IMR-90 (cell line): ENCODE measurements around the gene HOXA13. TPM values are rescaled to one million over a fixed set of nuclear protein-coding genes. Genes with fewer than 3 reads are reported as not detected.

Experiments
- ATAC-seq: fragments of 200-7000 bp; cut with Tn5 transposase; 2 replicates; pipeline ENCODE4 v1.9.1; 2020; ENCODE audit warnings: low read depth, mild to moderate bottlenecking, moderate library complexity
- BruUV-seq: library from RNA; stranded (reverse); fragments of 400-500 nt; replicated peaks from 2 replicates; lab custom pipeline; 2021; lab: Mats Ljungman, UMichigan
- CTCF ChIA-PET: fragments of 300-600 bp; formaldehyde crosslinking; extraction: SDS; loops from one replicate; lab custom pipeline; 2021; ENCODE audit warnings: antibody characterized with exemption; lab: Yijun Ruan, JAX
- POLR2A ChIA-PET: fragments of 300-600 bp; sonication (Branson Sonifier 250); formaldehyde crosslinking; loops from one replicate; lab custom pipeline; 2022; ENCODE audit warnings: antibody characterized with exemption; ENCODE audit not compliant: unreplicated experiment; lab: Charles Lee
- DNase-seq: peaks from one replicate; pipeline ENCODE4 v3.0.0; 2013
- H2AFZ ChIP-seq: replicated peaks from 2 replicates; pipeline ENCODE3; 2013; ENCODE audit warnings: low read length, mild to moderate bottlenecking; ENCODE audit not compliant: poor library complexity
- H2AK5ac ChIP-seq: 2 replicates; pipeline ENCODE4 v1.6.1; 2013; ENCODE audit warnings: low read depth, low read length, inconsistent platforms
- H2AK9ac ChIP-seq: replicated peaks from 2 replicates; pipeline ENCODE3; 2013; ENCODE audit warnings: mild to moderate bottlenecking, low read depth, low read length, moderate library complexity; ENCODE audit not compliant: poor library complexity
- H2BK120ac ChIP-seq: 2 replicates; pipeline ENCODE4 v1.6.1; 2013; ENCODE audit warnings: low read depth, low read length, inconsistent platforms
- H2BK15ac ChIP-seq: 3 replicates; pipeline ENCODE4 v1.6.1; 2013; ENCODE audit warnings: low read depth, low read length, inconsistent platforms
- H2BK20ac ChIP-seq: 2 replicates; pipeline ENCODE4 v1.6.1; 2013; ENCODE audit warnings: low read depth, mild to moderate bottlenecking, inconsistent platforms, low read length, moderate library complexity
- H2BK5ac ChIP-seq: 2 replicates; pipeline ENCODE4 v1.6.1; 2013; ENCODE audit warnings: mild to moderate bottlenecking, low read depth, low read length, inconsistent platforms; ENCODE audit not compliant: poor library complexity, severe bottlenecking
- H3K14ac ChIP-seq: replicated peaks from 2 replicates; pipeline ENCODE4 v1.6.1; 2013; ENCODE audit warnings: low read depth, low read length, inconsistent platforms
- H3K18ac ChIP-seq: 2 replicates; pipeline ENCODE4 v1.6.1; 2013; ENCODE audit warnings: low read depth, low read length, control low read depth
- H3K23ac ChIP-seq: 2 replicates; pipeline ENCODE4 v1.6.1; 2013; ENCODE audit warnings: low read depth, low read length, inconsistent platforms
- H3K27ac ChIP-seq: 2 replicates; pipeline ENCODE4 v1.5.1; 2013; ENCODE audit warnings: mild to moderate bottlenecking, control low read depth, low read length; ENCODE audit not compliant: insufficient read depth
- H3K27me3 ChIP-seq: 2 replicates; pipeline ENCODE4 v1.6.1; 2013; ENCODE audit warnings: low read length; ENCODE audit not compliant: control insufficient read depth, insufficient read depth
- H3K36me3 ChIP-seq: 2 replicates; pipeline ENCODE4 v1.6.1; 2013; ENCODE audit warnings: low read length, mixed read lengths; ENCODE audit not compliant: control insufficient read depth, insufficient read depth
- H3K4ac ChIP-seq: 2 replicates; pipeline ENCODE4 v1.6.1; 2013; ENCODE audit warnings: low read depth, low read length, inconsistent platforms
- H3K4me1 ChIP-seq: 2 replicates; pipeline ENCODE4 v1.6.1; 2013; ENCODE audit warnings: low read length, mixed read lengths; ENCODE audit not compliant: control insufficient read depth, insufficient read depth
- H3K4me2 ChIP-seq: 2 replicates; pipeline ENCODE4 v1.6.1; 2013; ENCODE audit warnings: low read depth, mild to moderate bottlenecking, control low read depth, low read length, moderate library complexity
- H3K4me3 ChIP-seq: 2 replicates; pipeline ENCODE4 v1.5.1; 2013; ENCODE audit warnings: low read depth, mild to moderate bottlenecking, control low read depth, low read length, moderate library complexity; ENCODE audit not compliant: insufficient read depth
- H3K56ac ChIP-seq: 2 replicates; pipeline ENCODE4 v1.6.1; 2013; ENCODE audit warnings: low read length, inconsistent platforms; ENCODE audit not compliant: insufficient read depth; ENCODE audit errors: extremely low read depth
- H3K79me1 ChIP-seq, 2 experiments: 2 replicates each; pipeline ENCODE4 v1.6.1; 2013; ENCODE audit warnings: low read length in 2 of 2, inconsistent platforms in 1 of 2, low read depth in 1 of 2
- H3K9ac ChIP-seq: 2 replicates; pipeline ENCODE4 v1.6.1; 2013; ENCODE audit warnings: low read depth, low read length, control low read depth
- H3K9me1 ChIP-seq: 2 replicates; pipeline ENCODE4 v1.6.1; 2013; ENCODE audit warnings: low read length, inconsistent platforms; ENCODE audit not compliant: insufficient read depth
- H3K9me3 ChIP-seq: 2 replicates; pipeline ENCODE4 v1.6.1; 2013; ENCODE audit warnings: low read length; ENCODE audit not compliant: control insufficient read depth, insufficient read depth
- H4K20me1 ChIP-seq: 2 replicates; pipeline ENCODE4 v1.6.1; 2013; ENCODE audit warnings: low read length, inconsistent platforms; ENCODE audit not compliant: insufficient read depth
- H4K5ac ChIP-seq: 2 replicates; pipeline ENCODE4 v1.6.1; 2013; ENCODE audit warnings: mild to moderate bottlenecking, low read depth, low read length, control low read depth
- H4K8ac ChIP-seq, 2 experiments: 2 replicates each; pipeline ENCODE4 v1.6.1; 2013; ENCODE audit warnings: low read depth in 2 of 2, low read length in 2 of 2, control low read depth in 1 of 2, inconsistent platforms in 1 of 2
- H4K91ac ChIP-seq: 2 replicates; pipeline ENCODE4 v1.6.1; 2013; ENCODE audit warnings: low read depth, low read length, inconsistent platforms; ENCODE audit not compliant: insufficient read depth
- POLR2A ChIP-seq: IDR thresholded peaks from 2 replicates; pipeline ENCODE4 v1.6.1; 2012; ENCODE audit warnings: mild to moderate bottlenecking, low read depth, low read length
- RFX5 ChIP-seq: IDR thresholded peaks from 2 replicates; pipeline ENCODE4 v1.8.0; 2012; ENCODE audit warnings: low read depth, mild to moderate bottlenecking, low read length, moderate library complexity
- WGBS, 2 experiments: methylation state at CpG; one replicate each; pipeline versions ENCODE4 v1.1.5 to v1.1.7; 2013; ENCODE audit warnings: missing lambda C conversion rate in 2 of 2; ENCODE audit not compliant: insufficient read length in 1 of 2; ENCODE audit errors: extremely low coverage in 2 of 2; 5-methylcytosine and 5-hydroxymethylcytosine counted together
- dilution Hi-C: fragments of 300-500 bp; cut with HindIII; formaldehyde crosslinking; loops from one replicate; pipeline ENCODE4 v1.14.3; 2018; ENCODE audit warnings: low sequenced_read_pairs; ENCODE audit not compliant: unreplicated experiment
- in situ Hi-C: fragments of 300-500 bp; cut with MboI; formaldehyde crosslinking; loops from 3 replicates; pipeline ENCODE4 v1.14.3; 2019; ENCODE audit warnings: low sequenced_read_pairs, inconsistent platforms, mixed read lengths
- intact Hi-C: fragments of 100-400 bp; cut with micrococcal nuclease; formaldehyde crosslinking; loops from 2 replicates; pipeline ENCODE4 v1.10.0; 2022
- polyA plus RNA-seq, 3 experiments: library from polyadenylated mRNA; depleted of rRNA; stranded (reverse); fragments of >200 nt; gene quantifications; 2 replicates each; pipeline ENCODE4 v1.2.3, GENCODE V29; 2012; ENCODE audit warnings: low replicate concordance in 1 of 3
- total RNA-seq: library from RNA; depleted of rRNA; stranded (reverse); fragments of >200 nt; gene quantifications from 2 replicates; pipeline ENCODE4 v1.2.3, GENCODE V29; 2012

Gene HOXA13
- total and polyA plus RNA-seq, 2 of the 4 experiments (the other 2 are of a cell fraction) = not detected

DNA sequence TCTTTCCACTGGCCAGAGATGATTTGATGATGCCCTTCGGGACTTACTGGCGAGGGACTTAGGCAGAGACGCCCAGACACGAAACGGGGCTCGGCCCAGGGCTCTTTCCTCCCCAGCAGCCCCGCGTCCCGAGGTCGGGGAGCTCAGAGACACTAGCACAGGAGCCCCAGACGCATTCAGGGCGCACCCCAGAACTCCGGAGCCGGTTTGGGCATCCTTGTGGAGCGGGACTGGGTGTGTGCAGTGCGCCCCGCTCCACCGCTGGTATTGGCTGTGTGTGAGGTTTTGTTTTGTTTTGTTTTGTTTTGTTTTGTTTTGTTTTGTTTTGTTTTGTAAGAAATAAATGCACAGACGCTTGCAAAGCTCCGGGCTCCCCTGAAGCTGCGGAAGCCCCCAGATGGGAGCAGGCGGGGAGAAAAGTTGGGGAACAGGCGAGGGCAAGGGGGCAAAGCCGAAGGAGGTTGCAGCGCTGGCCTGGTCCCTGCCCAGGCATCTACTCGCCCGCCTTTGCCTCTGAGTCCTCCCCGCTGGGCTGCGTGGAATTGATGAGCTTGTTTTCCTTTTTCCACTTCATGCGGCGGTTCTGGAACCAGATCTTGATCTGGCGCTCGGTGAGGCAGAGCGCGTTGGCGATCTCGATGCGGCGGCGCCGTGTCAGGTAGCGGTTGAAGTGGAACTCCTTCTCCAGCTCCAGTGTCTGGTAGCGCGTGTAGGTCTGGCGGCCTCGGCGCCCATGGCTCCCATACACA is 54.6 kb downstream of the HOXA13 start:
- ChIA-PET CTCF (interaction anchor here (1.9 kb wide), 1 partner anchor 34 kb away, joined by 5 read pairs; no protein-coding TSS in a partner anchor), POLR2A (no interaction called here)
- WGBS, 2 experiments = 20% methylated on average over 14 of the region's 47 CpGs; no CpG with 5 or more reads in 1 of the 2 experiments
- DNase-seq = no peak
- TF ChIP-seq RFX5 (no peak), POLR2A (peak; percentile 61)
- H2AK5ac ChIP-seq = 0 out of 2 replicates have a peak overlapping the region, but pooled peaks have one; percentile 17
- H3K4me2 ChIP-seq = peak overlapping the region; percentile 83
- dilution Hi-C loops = no loop called here
- no peaks in the 10 kb centered on the region for H4K20me1 ChIP-seq
- H2BK20ac ChIP-seq = peak overlapping the region; percentile 30; the same call in 1 of the 2 replicates
- BruUV-seq = no TSS peak
- peak overlapping the region; percentile 66 for H2BK5ac ChIP-seq
- H3K9me3 ChIP-seq = no peaks in the 10 kb centered on the region
- peak overlapping the region; percentile 72 for H3K14ac ChIP-seq
- peaks cover 9 to 34% of the 10 kb centered on the region in 2 experiments; a peak in 3 of 4 replicates for H3K79me1 ChIP-seq
- peak overlapping the region; percentile 90 for H2AFZ ChIP-seq
- peak overlapping the region; percentile 40 for H3K4me3 ChIP-seq
- H2AK9ac ChIP-seq = peak overlapping the region; percentile 69
- peaks cover 18% of the 10 kb centered on the region for H3K4me1 ChIP-seq
- peak overlapping the region; percentile 22; the same call in 1 of the 2 replicates for H3K56ac ChIP-seq
- H4K91ac ChIP-seq = peak overlapping the region; percentile 76
- H3K27ac ChIP-seq = peak overlapping the region; percentile 80
- intact Hi-C loops = loop anchor here (5.0 kb wide), 1 partner anchor 1053 kb away; no protein-coding TSS in a partner anchor
- no peaks in the 10 kb centered on the region for H3K9me1 ChIP-seq
- H2BK15ac ChIP-seq = peak overlapping the region; percentile 63; the same call in 2 of the 3 replicates
- peak overlapping the region; percentile 87 for H3K9ac ChIP-seq
- ATAC-seq = no peak
- H3K18ac ChIP-seq = peak overlapping the region; percentile 77
- peaks cover 9% of the 10 kb centered on the region for H3K36me3 ChIP-seq
- H4K5ac ChIP-seq = peak overlapping the region; percentile 76
- H4K8ac ChIP-seq = peak overlapping the region; percentile 76 to 84
- peak overlapping the region; percentile 79 for H3K4ac ChIP-seq
- H3K27me3 ChIP-seq = no peaks in the 10 kb centered on the region
- peak overlapping the region; percentile 73 for H2BK120ac ChIP-seq
- in situ Hi-C loops = loop anchor here (10.0 kb wide), 1 partner anchor 951 kb away; no protein-coding TSS in a partner anchor
- H3K23ac ChIP-seq = peak overlapping the region; percentile 47; the same call in 1 of the 2 replicates
